GM23248 (cell line): ENCODE data around the gene EP300. TPM values are rescaled to one million over a fixed set of nuclear protein-coding genes. Genes with fewer than 3 reads are reported as not detected.
"Not testable (repeated sequence)": the region's sequence is repeated elsewhere in the genome, so short reads cannot be mapped to it uniquely, and the experiment has no call there.

Experiments used
- DNase-seq: peaks from one replicate; pipeline ENCODE4 v3.0.0-alpha.2; 2015
- H2AFZ ChIP-seq: fragments of 200-600 bp; sonication (generic); 2 replicates; pipeline ENCODE4 v1.6.1; 2016; ENCODE audit warnings: antibody characterized with exemption
- H3F3A ChIP-seq: fragments of 200-600 bp; sonication (generic); 2 replicates; pipeline ENCODE4 v1.6.1; 2016; ENCODE audit warnings: mild to moderate bottlenecking, antibody characterized with exemption, mixed run types; ENCODE audit not compliant: insufficient read depth
- H3K27ac ChIP-seq: fragments of 200-600 bp; sonication (generic); 2 replicates; pipeline ENCODE4 v1.5.1; 2016; ENCODE audit warnings: mild to moderate bottlenecking
- H3K27me3 ChIP-seq: fragments of 200-600 bp; sonication (generic); replicated peaks from 2 replicates; pipeline ENCODE4 v1.6.1; 2016; ENCODE audit warnings: mild to moderate bottlenecking; ENCODE audit not compliant: insufficient read depth
- H3K36me3 ChIP-seq: fragments of 200-600 bp; sonication (generic); 2 replicates; pipeline ENCODE4 v1.6.1; 2016; ENCODE audit warnings: low read depth, mild to moderate bottlenecking
- H3K4me1 ChIP-seq: fragments of 200-600 bp; sonication (generic); 2 replicates; pipeline ENCODE4 v1.6.1; 2016; ENCODE audit warnings: mild to moderate bottlenecking; ENCODE audit not compliant: insufficient read depth
- H3K4me2 ChIP-seq: fragments of 200-600 bp; sonication (generic); one replicate; pipeline ENCODE4 v1.6.1; 2016; ENCODE audit warnings: mild to moderate bottlenecking; ENCODE audit not compliant: unreplicated experiment
- H3K4me3 ChIP-seq: fragments of 200-600 bp; sonication (generic); 2 replicates; pipeline ENCODE4 v1.5.1; 2016; ENCODE audit warnings: mild to moderate bottlenecking
- H3K79me2 ChIP-seq: fragments of 200-600 bp; sonication (generic); 2 replicates; pipeline ENCODE4 v1.6.1; 2016; ENCODE audit warnings: mild to moderate bottlenecking; ENCODE audit not compliant: insufficient read depth
- H3K9ac ChIP-seq: fragments of 200-600 bp; sonication (generic); 2 replicates; pipeline ENCODE4 v1.6.1; 2016; ENCODE audit warnings: mild to moderate bottlenecking
- H3K9me2 ChIP-seq: fragments of 200-600 bp; sonication (generic); 2 replicates; pipeline ENCODE4 v1.6.1; 2016; ENCODE audit warnings: mixed run types, mild to moderate bottlenecking, moderate library complexity; ENCODE audit not compliant: insufficient read depth
- H3K9me3 ChIP-seq: fragments of 200-600 bp; sonication (generic); one replicate; pipeline ENCODE4 v1.6.1; 2017; ENCODE audit warnings: low read depth
- H4K20me1 ChIP-seq: fragments of 200-600 bp; sonication (generic); 2 replicates; pipeline ENCODE4 v1.6.0; 2016; ENCODE audit not compliant: insufficient read depth
- EZH2 ChIP-seq: fragments of 200-600 bp; sonication (generic); IDR thresholded peaks from 2 replicates; pipeline ENCODE4 v1.6.1; 2018; ENCODE audit warnings: antibody characterized with exemption, mild to moderate bottlenecking; ENCODE audit not compliant: insufficient read depth, poor library complexity, severe bottlenecking
- EZH2phosphoT487 ChIP-seq: fragments of 200-600 bp; sonication (generic); IDR thresholded peaks from 2 replicates; pipeline ENCODE4 v1.6.1; 2018; ENCODE audit warnings: antibody characterized with exemption, moderate library complexity, mild to moderate bottlenecking, low read depth; ENCODE audit not compliant: insufficient read depth
- WGBS, 2 experiments: methylation state at CpG; one replicate each; pipeline ENCODE4 v1.1.6; 2015 to 2017; ENCODE audit warnings: low lambda C conversion rate in 2 of 2, low coverage in 1 of 2; ENCODE audit errors: missing lambda C conversion rate in 2 of 2; 5-methylcytosine and 5-hydroxymethylcytosine counted together
- in situ Hi-C: fragments of 300-500 bp; cut with MboI; formaldehyde crosslinking; loops from 2 replicates; pipeline ENCODE4 v1.15.0; 2020
- polyA plus RNA-seq: library from polyadenylated mRNA; unstranded; fragments of >200 nt; fragmentation: Nextera tagmentation; extraction: Ambion mirVana; gene quantifications from 2 replicates; pipeline ENCODE4 v1.2.1, GENCODE V29; 2016
- total RNA-seq: library from RNA; depleted of rRNA; stranded (reverse); fragments of >200 nt; shearing (Covaris generic); gene quantifications from 2 replicates; pipeline ENCODE4 v1.2.3, GENCODE V29; 2014

Gene EP300
- total and polyA plus RNA-seq, 2 experiments from 2014 or later: 11.4 to 18.8 TPM

DNA sequence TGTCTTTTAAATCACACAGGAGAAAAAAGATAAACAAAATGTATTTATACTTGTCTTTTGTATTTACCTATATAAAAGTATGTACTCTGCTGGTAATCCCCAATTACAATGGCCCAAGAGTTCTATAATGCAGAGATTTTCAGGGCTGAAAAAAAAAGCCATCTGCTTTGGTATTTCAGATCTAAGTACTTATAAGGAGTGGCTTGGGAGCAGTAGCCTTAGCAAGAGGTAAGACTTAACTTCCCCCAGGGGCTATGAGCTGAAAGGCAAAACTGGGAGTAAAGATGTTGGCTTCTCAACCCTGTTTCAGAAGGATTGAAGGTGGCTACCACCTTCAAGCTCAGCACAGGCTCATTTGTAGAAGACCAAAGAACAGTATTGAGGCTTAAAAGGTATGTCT, 35.3 kb upstream of the EP300 start:
- in situ Hi-C loops: no loop called here
- Histone ChIP-seq H3K27me3 (no peaks in the 10 kb centered on the region), H4K20me1 (no peaks in the 10 kb centered on the region), H3K4me1 (peaks cover 13% of the 10 kb centered on the region), H3K9me2 (no peaks in the 10 kb centered on the region), H3K4me2 (no peak overlapping the region), H3K4me3 (no peak overlapping the region), H3F3A (peaks cover 14% of the 10 kb centered on the region), H3K79me2 (no peaks in the 10 kb centered on the region), H3K36me3 (no peaks in the 10 kb centered on the region), H3K9ac (no peak overlapping the region), H3K9me3 (no peaks in the 10 kb centered on the region), H3K27ac (no peak overlapping the region), H2AFZ (no peak overlapping the region)
- TF ChIP-seq EZH2phosphoT487 (no peak), EZH2 (no peak)
- no peak for DNase-seq

DNA sequence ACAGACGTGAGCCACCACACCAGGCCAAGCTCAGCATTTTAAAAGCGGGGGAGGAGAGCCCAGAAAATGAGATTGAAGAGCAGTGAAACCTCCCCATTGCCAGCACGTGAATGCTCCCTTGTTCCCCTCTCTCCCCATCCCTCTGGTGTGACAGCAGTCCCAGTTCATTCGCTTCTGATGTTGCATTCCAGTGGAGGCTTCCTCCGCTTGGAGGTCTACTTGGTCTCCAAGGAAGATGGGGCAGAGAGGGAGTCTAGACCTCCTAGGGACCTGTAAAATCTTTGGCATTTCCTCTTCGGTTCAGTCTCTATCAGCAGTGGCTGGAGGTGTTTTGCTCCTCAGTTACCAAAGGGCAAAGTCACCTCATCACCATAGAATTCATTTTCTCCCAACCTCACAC, 30.2 kb upstream of the EP300 start:
- Histone ChIP-seq H3K27ac (no peak overlapping the region), H3K4me1 (no peaks in the 10 kb centered on the region), H3K4me2 (no peak overlapping the region), H3F3A (no peaks in the 10 kb centered on the region), H2AFZ (no peak overlapping the region), H3K36me3 (no peaks in the 10 kb centered on the region), H3K9me3 (no peaks in the 10 kb centered on the region), H3K4me3 (no peak overlapping the region), H4K20me1 (no peaks in the 10 kb centered on the region), H3K9ac (no peak overlapping the region), H3K79me2 (no peaks in the 10 kb centered on the region), H3K9me2 (no peaks in the 10 kb centered on the region), H3K27me3 (no peaks in the 10 kb centered on the region)
- in situ Hi-C loops: no loop called here
- TF ChIP-seq EZH2 (no peak), EZH2phosphoT487 (no peak)
- DNase-seq: no peak
- 69 to 76% methylated on average over 6 of the region's 6 CpGs for WGBS, 2 experiments

DNA sequence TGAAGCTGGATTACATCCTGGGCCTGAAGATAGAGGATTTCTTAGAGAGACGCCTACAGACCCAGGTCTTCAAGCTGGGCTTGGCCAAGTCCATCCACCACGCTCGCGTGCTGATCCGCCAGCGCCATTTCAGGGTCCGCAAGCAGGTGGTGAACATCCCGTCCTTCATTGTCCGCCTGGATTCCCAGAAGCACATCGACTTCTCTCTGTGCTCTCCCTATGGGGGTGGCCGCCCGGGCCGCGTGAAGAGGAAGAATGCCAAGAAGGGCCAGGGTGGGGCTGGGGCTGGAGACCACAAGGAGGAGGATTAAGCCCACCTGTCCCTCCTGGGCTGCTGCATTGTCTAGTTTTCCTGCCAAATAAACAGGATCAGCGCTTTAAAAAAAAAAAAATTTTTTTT, 28.1 kb upstream of the EP300 start:
- H3K36me3 ChIP-seq, H2AFZ ChIP-seq, DNase-seq, H3K4me1 ChIP-seq, H3K9me2 ChIP-seq, H3F3A ChIP-seq, H3K4me3 ChIP-seq, H3K79me2 ChIP-seq, in situ Hi-C loops, H3K27me3 ChIP-seq, H3K9me3 ChIP-seq, H3K27ac ChIP-seq, H3K4me2 ChIP-seq, H3K9ac ChIP-seq, H4K20me1 ChIP-seq: not testable (repeated sequence)
- 85 to 93% methylated on average over 6 to 15 of the region's 15 CpGs for WGBS, 2 experiments

DNA sequence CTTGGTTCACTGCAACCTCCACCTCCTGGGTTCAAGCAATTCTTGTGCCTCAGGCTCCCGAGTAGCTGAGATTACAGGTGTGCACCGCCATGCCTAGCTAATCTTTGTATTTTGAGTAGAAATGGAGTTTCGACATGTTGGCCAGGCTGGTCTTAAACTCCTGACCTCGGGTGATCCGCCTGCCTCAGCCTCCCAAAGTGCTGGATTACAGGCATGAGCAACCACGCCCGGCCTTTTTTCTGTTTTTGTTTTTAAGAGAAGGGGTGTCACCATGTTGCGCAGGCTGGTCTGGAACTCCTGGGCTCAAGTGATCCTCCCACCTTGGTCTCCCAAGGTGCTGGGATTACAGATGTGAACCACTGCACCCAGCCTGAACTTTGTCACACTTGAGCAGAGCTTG, 26.1 kb upstream of the EP300 start:
- H2AFZ ChIP-seq, H3K9me2 ChIP-seq, in situ Hi-C loops, H3K4me3 ChIP-seq, H3K79me2 ChIP-seq, H3F3A ChIP-seq, H3K4me1 ChIP-seq, H3K9me3 ChIP-seq, H3K27ac ChIP-seq, H3K4me2 ChIP-seq, H3K36me3 ChIP-seq, H3K9ac ChIP-seq, DNase-seq, H4K20me1 ChIP-seq, H3K27me3 ChIP-seq: not testable (repeated sequence)
- WGBS, 2 experiments: 81 to 84% methylated on average over 8 of the region's 8 CpGs

DNA sequence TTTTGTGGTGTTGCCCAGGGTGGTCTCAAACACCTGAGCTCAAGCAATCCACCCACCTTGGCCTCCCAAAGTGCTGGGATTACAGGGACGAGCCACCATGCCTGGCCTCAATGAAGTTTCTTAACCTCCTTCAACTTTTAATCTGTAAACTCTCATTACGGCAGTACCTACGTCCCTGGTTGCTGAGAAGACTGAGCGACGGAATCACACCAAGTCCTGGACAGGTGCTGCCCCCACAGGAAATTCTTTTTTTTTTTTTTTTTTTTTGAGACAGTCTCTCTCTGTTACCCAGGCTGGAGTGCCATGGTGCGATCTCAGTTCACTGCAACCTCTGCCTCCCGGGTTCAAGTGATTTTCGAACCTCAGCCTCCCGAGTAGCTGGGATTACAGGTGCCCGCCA, 24.4 kb upstream of the EP300 start:
- H3K9me3 ChIP-seq, DNase-seq, H3K79me2 ChIP-seq, H3K27ac ChIP-seq, H3K4me3 ChIP-seq, H3K27me3 ChIP-seq, H3K36me3 ChIP-seq, H4K20me1 ChIP-seq, H3K9me2 ChIP-seq, H3K4me2 ChIP-seq, H2AFZ ChIP-seq, H3K9ac ChIP-seq, H3F3A ChIP-seq, in situ Hi-C loops, H3K4me1 ChIP-seq: not testable (repeated sequence)
- WGBS, 2 experiments: 74 to 78% methylated on average over 10 of the region's 10 CpGs
